GM10248 (cell line): ENCODE measurements around the gene NBPF3.

Source experiments
- CTCF ChIA-PET: fragments of 300-600 bp; sonication (Branson Sonifier 250); formaldehyde crosslinking; extraction: SDS; loops from one replicate; lab custom pipeline; 2021; ENCODE audit warnings: antibody characterized with exemption; lab: Yijun Ruan, JAX
- POLR2A ChIA-PET: fragments of 350-650 bp; sonication (Branson Sonifier 250); formaldehyde crosslinking; extraction: SDS; loops from one replicate; lab custom pipeline; 2020; ENCODE audit warnings: antibody characterized with exemption; lab: Yijun Ruan, JAX
- DNase-seq: peaks from one replicate; pipeline ENCODE4 v3.0.0; 2012; ENCODE audit errors: extremely low spot score
- TF ChIP-seq, protein P1 (sequence below): IDR thresholded peaks from 2 replicates; pipeline ENCODE4 v1.5.1; 2012; ENCODE audit warnings: mild to moderate bottlenecking, low read depth; ENCODE audit errors: extremely low read depth, missing control alignments, control extremely low read depth

The NBPF3 gene

DNA sequence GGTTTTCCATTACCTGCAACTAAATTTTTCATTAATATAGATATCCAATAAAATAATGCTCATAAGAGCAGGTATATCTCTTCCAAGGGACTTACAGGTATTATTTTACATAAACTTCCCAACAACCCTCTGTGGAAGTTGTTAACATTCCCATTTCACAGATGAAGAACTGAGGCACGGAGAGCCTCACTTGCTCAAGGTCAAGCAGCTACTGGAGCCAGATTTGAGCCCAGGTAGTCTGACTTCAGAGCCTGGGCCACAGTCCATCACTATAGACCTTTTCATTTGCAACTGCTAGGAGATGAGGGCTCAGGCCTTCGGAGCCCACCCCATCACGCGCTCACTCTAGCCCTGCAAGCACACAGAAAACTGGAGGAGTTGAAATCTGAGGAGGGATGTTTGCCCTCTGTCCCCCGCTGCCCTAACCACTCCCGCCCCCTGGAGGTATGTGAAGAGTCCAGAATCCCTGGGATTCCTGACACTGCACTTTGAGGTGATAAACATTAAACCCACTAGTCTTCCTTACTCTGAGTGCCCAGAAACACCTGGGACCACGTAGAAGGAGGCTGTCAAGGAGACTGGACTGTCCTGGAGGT lies 57.6 kb downstream of the NBPF3 start:
- ChIA-PET POLR2A (no interaction called here), CTCF (no interaction called here)
- no peak for DNase-seq
- TF ChIP-seq, protein P1, sequence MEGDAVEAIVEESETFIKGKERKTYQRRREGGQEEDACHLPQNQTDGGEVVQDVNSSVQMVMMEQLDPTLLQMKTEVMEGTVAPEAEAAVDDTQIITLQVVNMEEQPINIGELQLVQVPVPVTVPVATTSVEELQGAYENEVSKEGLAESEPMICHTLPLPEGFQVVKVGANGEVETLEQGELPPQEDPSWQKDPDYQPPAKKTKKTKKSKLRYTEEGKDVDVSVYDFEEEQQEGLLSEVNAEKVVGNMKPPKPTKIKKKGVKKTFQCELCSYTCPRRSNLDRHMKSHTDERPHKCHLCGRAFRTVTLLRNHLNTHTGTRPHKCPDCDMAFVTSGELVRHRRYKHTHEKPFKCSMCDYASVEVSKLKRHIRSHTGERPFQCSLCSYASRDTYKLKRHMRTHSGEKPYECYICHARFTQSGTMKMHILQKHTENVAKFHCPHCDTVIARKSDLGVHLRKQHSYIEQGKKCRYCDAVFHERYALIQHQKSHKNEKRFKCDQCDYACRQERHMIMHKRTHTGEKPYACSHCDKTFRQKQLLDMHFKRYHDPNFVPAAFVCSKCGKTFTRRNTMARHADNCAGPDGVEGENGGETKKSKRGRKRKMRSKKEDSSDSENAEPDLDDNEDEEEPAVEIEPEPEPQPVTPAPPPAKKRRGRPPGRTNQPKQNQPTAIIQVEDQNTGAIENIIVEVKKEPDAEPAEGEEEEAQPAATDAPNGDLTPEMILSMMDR, result no peak

DNA sequence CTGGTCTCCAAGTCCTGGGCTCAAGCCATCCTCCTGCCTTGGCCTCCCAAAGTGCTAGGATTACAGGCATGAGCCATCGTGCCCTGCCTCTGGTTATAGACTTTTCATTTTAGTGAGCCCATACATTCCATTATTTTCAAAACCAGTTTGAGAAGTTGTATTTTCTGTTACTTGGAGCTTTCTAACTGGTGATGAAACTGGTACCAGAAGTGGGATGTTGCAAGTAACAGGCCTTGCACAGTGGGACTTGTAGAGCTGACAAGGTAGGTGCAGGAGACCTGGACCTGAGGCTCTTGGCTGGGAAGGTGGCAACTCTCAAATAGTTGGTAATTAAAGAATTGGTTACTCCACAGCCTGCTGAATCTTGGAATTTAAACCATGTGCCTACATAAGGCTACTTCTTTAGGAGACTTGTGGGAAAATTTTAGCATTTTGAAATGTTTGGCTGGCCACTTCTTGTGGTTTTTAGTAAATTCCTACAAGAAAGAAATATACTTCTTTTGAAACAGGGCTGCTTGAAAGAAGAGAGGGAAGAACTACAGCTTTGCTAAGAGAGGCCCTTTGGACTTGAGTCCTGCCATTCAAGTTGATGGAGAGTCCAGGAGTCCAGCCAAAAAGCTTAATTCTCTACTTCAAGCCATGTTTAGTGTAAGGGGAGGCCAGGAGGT lies 59.5 kb downstream of the NBPF3 start:
- ChIA-PET CTCF (interaction anchor here (1.2 kb wide), 1 partner anchor 22 kb away, joined by 3 read pairs; no protein-coding TSS in a partner anchor), POLR2A (no interaction called here)
- DNase-seq, result no peak
- TF ChIP-seq, protein P1, result no peak

GRCh38 chr1:21503706-21504377 lies 63.9 kb downstream of the NBPF3 start:
- CTCF ChIA-PET, result interaction anchor here (1.1 kb wide), 1 partner anchor 8 kb away, joined by 4 read pairs; no protein-coding TSS in a partner anchor
- POLR2A ChIA-PET, result no interaction called here
- DNase-seq, result no peak
- TF ChIP-seq, protein P1, result no peak

GRCh38 chr1:21506804-21507203 lies 66.9 kb downstream of the NBPF3 start:
- CTCF ChIA-PET, result interaction anchor here (1.1 to 3.7 kb wide), 5 partner anchors 11 to 66 kb away, joined by 3 to 23 read pairs (median 4); no protein-coding TSS in a partner anchor
- POLR2A ChIA-PET, result no interaction called here
- TF ChIP-seq, protein P1, result no peak
- no peak for DNase-seq

GRCh38 chr1:21507511-21508270 lies 67.8 kb downstream of the NBPF3 start:
- no peak for DNase-seq
- ChIA-PET CTCF (interaction anchor here (1.1 to 3.7 kb wide), 5 partner anchors 11 to 166 kb away, joined by 3 to 23 read pairs (median 4); no protein-coding TSS in a partner anchor), POLR2A (no interaction called here)
- TF ChIP-seq, protein P1, result no peak
